ENCODE measurements around the gene STPG2. TPM values are rescaled to one million over a fixed set of nuclear protein-coding genes. Genes with fewer than 3 reads are reported as not detected.
A peak's percentile ranks its signal among the peaks of the same experiment; 100 is the strongest.

STPG2 gene
- total RNA-seq, 6 donors from 2014 or later = 0.30 to 5.2 (median 0.49) TPM; not detected in 1

- DNase-seq (no peak), ATAC-seq (ENCODE audit: low FRiP score in 2 of 2) (no peak)
- 81 to 83% methylated on average over 2 of the region's 2 CpGs for WGBS, 2 donors
- Histone ChIP-seq H3K36me3 (no peaks in the 10 kb centered on the region), H3K27ac (no peak overlapping the region), H3K9me3 (no peaks in the 10 kb centered on the region), H3K4me1 (no peaks in the 10 kb centered on the region), H3K4me3 (no peak overlapping the region), H3K27me3 (no peaks in the 10 kb centered on the region)
- TF ChIP-seq CTCF (IDR thresholded peaks at IDR 0.05) (no peak), POLR2A (IDR thresholded peaks at IDR 0.05) (no peak), EP300 (IDR thresholded peaks at IDR 0.05) (no peak), POLR2AphosphoS5 (IDR thresholded peaks at IDR 0.05) (no peak)
Measured at GRCh38 chr4:98176531-98176930, 33.3 kb upstream of the STPG2 start.

GRCh38 chr4:98170035-98170434 lies 26.8 kb upstream of the STPG2 start:
- no peaks in the 10 kb centered on the region for H3K27me3 ChIP-seq
- H3K9me3 ChIP-seq = no peaks in the 10 kb centered on the region
- no peak for DNase-seq
- H3K27ac ChIP-seq = no peak overlapping the region
- H3K4me1 ChIP-seq = no peaks in the 10 kb centered on the region
- TF ChIP-seq POLR2A (IDR thresholded peaks at IDR 0.05) (no peak), CTCF (IDR thresholded peaks at IDR 0.05) (no peak), EP300 (IDR thresholded peaks at IDR 0.05) (no peak), POLR2AphosphoS5 (IDR thresholded peaks at IDR 0.05) (no peak)
- WGBS, 2 donors = 65 to 72% methylated on average over 1 of the region's 1 CpG
- no peaks in the 10 kb centered on the region for H3K36me3 ChIP-seq
- ATAC-seq (ENCODE audit: low FRiP score in 2 of 2) = no peak
- no peak overlapping the region for H3K4me3 ChIP-seq

- H3K27me3 ChIP-seq = no peaks in the 10 kb centered on the region
- DNase-seq = no peak
- no peak overlapping the region for H3K4me3 ChIP-seq
- TF ChIP-seq CTCF (IDR thresholded peaks at IDR 0.05) (no peak), POLR2AphosphoS5 (IDR thresholded peaks at IDR 0.05) (no peak), EP300 (IDR thresholded peaks at IDR 0.05) (no peak), POLR2A (IDR thresholded peaks at IDR 0.05) (no peak)
- H3K27ac ChIP-seq = no peak overlapping the region
- no peaks in the 10 kb centered on the region for H3K9me3 ChIP-seq
- 85 to 95% methylated on average over 2 of the region's 2 CpGs for WGBS, 2 donors
- H3K36me3 ChIP-seq = no peaks in the 10 kb centered on the region
- no peaks in the 10 kb centered on the region for H3K4me1 ChIP-seq
- ATAC-seq (ENCODE audit: low FRiP score in 2 of 2) = no peak
Measured at GRCh38 chr4:98166731-98167041, 23.4 kb upstream of the STPG2 start.

- no peaks in the 10 kb centered on the region for H3K36me3 ChIP-seq
- H3K4me1 ChIP-seq = no peaks in the 10 kb centered on the region
- DNase-seq (peak in 1 of 2 donors; percentile 21), ATAC-seq (ENCODE audit: low FRiP score in 2 of 2) (no peak)
- H3K9me3 ChIP-seq = no peaks in the 10 kb centered on the region
- H3K4me3 ChIP-seq = no peak overlapping the region
- TF ChIP-seq CTCF (IDR thresholded peaks at IDR 0.05) = no peak
- no peak for TF ChIP-seq POLR2A (IDR thresholded peaks at IDR 0.05)
- no peak for TF ChIP-seq EP300 (IDR thresholded peaks at IDR 0.05)
- TF ChIP-seq POLR2AphosphoS5 (IDR thresholded peaks at IDR 0.05) = no peak
- no peak overlapping the region for H3K27ac ChIP-seq
- H3K27me3 ChIP-seq = no peaks in the 10 kb centered on the region
- 78 to 90% methylated on average over 5 to 7 of the region's 7 CpGs for WGBS, 2 donors
Measured at GRCh38 chr4:98166025-98166730, 22.9 kb upstream of the STPG2 start.

GRCh38 chr4:98162696-98163095 lies 19.4 kb upstream of the STPG2 start:
- TF ChIP-seq CTCF (IDR thresholded peaks at IDR 0.05) = no peak
- no peak for TF ChIP-seq POLR2A (IDR thresholded peaks at IDR 0.05)
- no peak for TF ChIP-seq POLR2AphosphoS5 (IDR thresholded peaks at IDR 0.05)
- no peak for TF ChIP-seq EP300 (IDR thresholded peaks at IDR 0.05)
- WGBS, 2 donors = 91 to 96% methylated on average over 3 of the region's 3 CpGs
- Histone ChIP-seq H3K4me3 (no peak overlapping the region), H3K27me3 (no peaks in the 10 kb centered on the region), H3K4me1 (no peaks in the 10 kb centered on the region), H3K36me3 (no peaks in the 10 kb centered on the region), H3K9me3 (no peaks in the 10 kb centered on the region), H3K27ac (no peak overlapping the region)
- DNase-seq = no peak
- no peak for ATAC-seq (ENCODE audit: low FRiP score in 2 of 2)
